Suprapubic skin (tissue), 4 donors: ENCODE data around the gene TBPL2. TPM values are rescaled to one million over a fixed set of nuclear protein-coding genes. Genes with fewer than 3 reads are reported as not detected.

ENCODE experiments used
- DNase-seq, 2 donors: peaks; one replicate each; pipeline ENCODE4 v3.0.0-alpha.2; 2019; ENCODE audit warnings: low spot score in 2 of 2
- H3K27ac ChIP-seq: fragments of 200-600 bp; sonication (generic); one replicate; pipeline ENCODE4 v1.5.1; 2019
- H3K27me3 ChIP-seq: fragments of 200-600 bp; sonication (generic); one replicate; pipeline ENCODE4 v1.5.1; 2019
- H3K36me3 ChIP-seq: fragments of 200-600 bp; sonication (generic); one replicate; pipeline ENCODE4 v1.5.1; 2019
- H3K4me1 ChIP-seq: fragments of 200-600 bp; sonication (generic); one replicate; pipeline ENCODE4 v1.5.1; 2019
- H3K4me3 ChIP-seq: fragments of 200-600 bp; sonication (generic); one replicate; pipeline ENCODE4 v1.5.1; 2019; ENCODE audit warnings: mild to moderate bottlenecking
- H3K9me3 ChIP-seq: fragments of 200-600 bp; sonication (generic); one replicate; pipeline ENCODE4 v1.5.1; 2019
- EP300 ChIP-seq: sonication (generic); formaldehyde crosslinking; IDR thresholded peaks from one replicate; pipeline ENCODE4 v1.6.1; 2017; ENCODE audit warnings: antibody characterized with exemption
- POLR2A ChIP-seq, 2 donors: fragments of 450-650 bp; IDR thresholded peaks; one replicate each; pipeline ENCODE4 v1.6.1; 2017; ENCODE audit warnings: antibody characterized with exemption in 2 of 2, mild to moderate bottlenecking in 2 of 2, moderate library complexity in 2 of 2
- POLR2AphosphoS5 ChIP-seq, 3 donors: sonication (generic); formaldehyde crosslinking; IDR thresholded peaks; one replicate each; pipeline ENCODE4 v1.6.1; 2017; ENCODE audit warnings: antibody characterized with exemption in 3 of 3
- WGBS: methylation state at CpG from one replicate; pipeline ENCODE4 v1.1.5; 2018; 5-methylcytosine and 5-hydroxymethylcytosine counted together
- total RNA-seq, 4 donors: library from RNA; depleted of rRNA; stranded (reverse); fragments of >200 nt; gene quantifications; one replicate each; pipeline ENCODE4 v1.1.0, GENCODE V29; 2016
- TF ChIP-seq, protein P1 (sequence below), 2 donors: fragments of 200-600 bp in 1 of 2; fragments of 450-650 bp in 1 of 2; sonication (generic) in 1 of 2; IDR thresholded peaks; one replicate each; pipeline ENCODE4 v1.5.1; 2016 to 2019; ENCODE audit warnings: antibody characterized with exemption in 2 of 2, mild to moderate bottlenecking in 1 of 2, moderate library complexity in 1 of 2

TBPL2 gene
- total RNA-seq, 4 donors from 2014 or later = not detected

DNA sequence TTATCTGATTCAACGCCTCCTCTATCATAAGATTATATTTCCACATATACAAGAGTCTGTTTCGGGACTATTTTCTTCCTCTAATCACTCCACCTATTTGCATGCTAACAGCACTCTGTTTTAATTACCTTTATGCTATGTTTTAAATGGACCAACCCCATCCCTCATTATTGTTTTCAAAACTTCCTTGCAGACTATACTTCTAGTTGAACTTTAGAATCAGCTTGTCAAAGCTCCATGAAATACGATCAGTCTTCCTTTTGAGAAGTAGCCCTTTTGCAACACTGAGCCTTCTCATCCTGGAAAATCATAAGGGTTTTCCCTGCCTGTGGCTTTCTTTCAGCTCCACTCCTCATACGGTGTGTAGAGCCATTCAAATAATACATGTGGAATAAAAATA is 65.6 kb downstream of the TBPL2 start:
- Histone ChIP-seq H3K27me3 (no peaks in the 10 kb centered on the region), H3K4me3 (no peak overlapping the region), H3K36me3 (peaks cover 58% of the 10 kb centered on the region), H3K4me1 (no peaks in the 10 kb centered on the region), H3K27ac (no peak overlapping the region), H3K9me3 (no peaks in the 10 kb centered on the region)
- 92% methylated on average over 4 of the region's 4 CpGs for WGBS
- TF ChIP-seq POLR2A (IDR thresholded peaks at IDR 0.05) = no peak
- no peak for TF ChIP-seq POLR2AphosphoS5 (IDR thresholded peaks at IDR 0.05)
- TF ChIP-seq, protein P1, sequence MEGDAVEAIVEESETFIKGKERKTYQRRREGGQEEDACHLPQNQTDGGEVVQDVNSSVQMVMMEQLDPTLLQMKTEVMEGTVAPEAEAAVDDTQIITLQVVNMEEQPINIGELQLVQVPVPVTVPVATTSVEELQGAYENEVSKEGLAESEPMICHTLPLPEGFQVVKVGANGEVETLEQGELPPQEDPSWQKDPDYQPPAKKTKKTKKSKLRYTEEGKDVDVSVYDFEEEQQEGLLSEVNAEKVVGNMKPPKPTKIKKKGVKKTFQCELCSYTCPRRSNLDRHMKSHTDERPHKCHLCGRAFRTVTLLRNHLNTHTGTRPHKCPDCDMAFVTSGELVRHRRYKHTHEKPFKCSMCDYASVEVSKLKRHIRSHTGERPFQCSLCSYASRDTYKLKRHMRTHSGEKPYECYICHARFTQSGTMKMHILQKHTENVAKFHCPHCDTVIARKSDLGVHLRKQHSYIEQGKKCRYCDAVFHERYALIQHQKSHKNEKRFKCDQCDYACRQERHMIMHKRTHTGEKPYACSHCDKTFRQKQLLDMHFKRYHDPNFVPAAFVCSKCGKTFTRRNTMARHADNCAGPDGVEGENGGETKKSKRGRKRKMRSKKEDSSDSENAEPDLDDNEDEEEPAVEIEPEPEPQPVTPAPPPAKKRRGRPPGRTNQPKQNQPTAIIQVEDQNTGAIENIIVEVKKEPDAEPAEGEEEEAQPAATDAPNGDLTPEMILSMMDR (IDR thresholded peaks at IDR 0.05) = no peak
- TF ChIP-seq EP300 = no peak
- DNase-seq = no peak

DNA sequence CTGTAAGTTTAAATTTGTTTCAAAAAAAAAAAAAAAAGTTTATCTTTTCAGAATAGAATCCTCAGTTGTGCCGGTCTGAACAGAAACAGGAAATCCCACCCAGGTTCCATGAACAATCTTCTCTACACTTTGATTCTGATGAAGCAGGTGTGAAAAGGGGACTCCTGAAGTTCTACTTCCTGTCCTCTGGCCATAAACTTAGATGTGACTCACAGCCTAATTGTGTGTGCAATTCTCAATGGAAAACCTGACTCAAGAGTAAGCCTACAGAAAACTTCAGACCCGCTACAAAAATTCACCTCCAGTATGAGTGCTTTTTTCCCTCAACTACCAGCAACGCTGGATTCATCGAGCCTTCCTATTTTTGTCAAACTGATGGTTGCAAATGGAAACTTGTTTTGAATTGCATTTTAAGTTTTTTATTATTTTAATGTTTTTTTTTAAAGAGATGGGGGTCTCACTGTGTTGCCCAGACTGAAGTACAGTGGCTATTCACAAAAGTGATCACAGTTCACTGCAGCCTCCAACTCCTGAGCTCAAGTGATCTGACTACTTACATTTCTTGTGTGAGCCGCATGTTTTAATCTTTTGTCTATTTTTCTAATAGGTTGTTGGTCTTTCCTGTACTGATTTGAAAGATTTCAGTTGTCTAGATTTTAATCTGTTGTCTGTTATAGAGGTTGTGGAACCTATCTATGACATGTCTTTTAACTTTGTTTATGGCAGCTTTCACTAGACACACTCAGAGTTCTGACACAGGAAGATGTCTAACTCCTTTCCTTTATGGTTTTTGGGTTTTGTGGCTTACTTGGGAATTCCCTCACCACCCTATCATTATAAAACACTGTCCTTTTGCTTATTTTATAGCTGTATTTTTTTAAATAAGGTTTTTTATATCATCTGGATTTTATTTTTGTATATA is 66.4 kb downstream of the TBPL2 start:
- Histone ChIP-seq H3K9me3 (no peaks in the 10 kb centered on the region), H3K36me3 (peaks cover 58% of the 10 kb centered on the region), H3K4me3 (no peak overlapping the region), H3K27ac (no peak overlapping the region), H3K4me1 (no peaks in the 10 kb centered on the region), H3K27me3 (no peaks in the 10 kb centered on the region)
- 80% methylated on average over 5 of the region's 5 CpGs for WGBS
- DNase-seq = no peak
- TF ChIP-seq EP300 (no peak), POLR2AphosphoS5 (IDR thresholded peaks at IDR 0.05) (no peak), POLR2A (IDR thresholded peaks at IDR 0.05) (no peak)
- TF ChIP-seq, protein P1 (IDR thresholded peaks at IDR 0.05) = no peak

DNA sequence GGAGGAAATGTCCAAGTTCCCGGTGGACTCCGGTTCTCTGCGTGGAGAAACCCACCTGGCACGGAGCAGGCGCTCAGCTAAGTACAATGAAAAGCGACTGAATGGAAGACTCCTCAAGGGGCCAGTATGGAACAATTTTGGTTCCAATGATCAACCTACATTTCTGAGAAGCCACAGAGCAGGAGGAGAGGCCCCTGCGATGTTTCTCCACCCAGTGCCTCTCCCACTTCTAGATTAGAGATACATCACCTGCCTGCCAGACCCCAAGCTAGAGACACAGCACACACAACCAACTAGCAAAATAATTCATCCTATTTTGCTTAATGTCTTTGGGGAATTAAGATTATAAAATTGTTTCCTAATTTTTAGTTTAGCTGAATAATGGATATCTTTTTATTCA is 67.6 kb downstream of the TBPL2 start:
- no peak for DNase-seq
- no peak for TF ChIP-seq EP300
- TF ChIP-seq POLR2AphosphoS5 (IDR thresholded peaks at IDR 0.05) = no peak
- no peak for TF ChIP-seq POLR2A (IDR thresholded peaks at IDR 0.05)
- TF ChIP-seq, protein P1 (IDR thresholded peaks at IDR 0.05) = no peak
- H3K4me3 ChIP-seq = no peak overlapping the region
- no peaks in the 10 kb centered on the region for H3K27me3 ChIP-seq
- H3K36me3 ChIP-seq = peaks cover 58% of the 10 kb centered on the region
- no peaks in the 10 kb centered on the region for H3K4me1 ChIP-seq
- WGBS = 91% methylated on average over 7 of the region's 7 CpGs
- no peaks in the 10 kb centered on the region for H3K9me3 ChIP-seq
- no peak overlapping the region for H3K27ac ChIP-seq

DNA sequence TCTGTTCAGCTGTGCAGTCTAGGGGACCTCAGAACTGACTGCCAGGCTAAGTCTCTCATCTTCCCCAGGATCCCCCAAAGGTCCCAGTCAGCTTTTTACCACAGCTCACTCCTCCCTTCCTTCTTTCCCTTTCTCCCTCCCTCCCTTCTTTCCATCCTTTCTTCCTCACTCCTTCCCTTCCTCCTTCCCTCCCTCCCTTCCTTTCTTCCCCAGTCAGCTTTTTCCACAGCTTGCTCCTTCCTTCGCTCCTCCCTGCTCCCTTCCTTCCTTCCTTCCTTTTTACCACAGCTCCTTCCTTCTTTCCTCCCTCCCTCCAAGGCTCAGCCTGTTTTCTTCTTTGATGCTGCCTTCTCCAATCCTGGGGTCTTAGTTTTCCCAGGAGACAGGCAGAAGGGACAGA is 68.0 kb downstream of the TBPL2 start:
- Histone ChIP-seq H3K36me3 (peaks cover 58% of the 10 kb centered on the region), H3K9me3 (no peaks in the 10 kb centered on the region), H3K27me3 (no peaks in the 10 kb centered on the region), H3K4me1 (no peaks in the 10 kb centered on the region), H3K4me3 (no peak overlapping the region), H3K27ac (no peak overlapping the region)
- no peak for DNase-seq
- 95% methylated on average over 1 of the region's 1 CpG for WGBS
- TF ChIP-seq POLR2AphosphoS5 (IDR thresholded peaks at IDR 0.05) (no peak), POLR2A (IDR thresholded peaks at IDR 0.05) (no peak), EP300 (no peak)
- TF ChIP-seq, protein P1 (IDR thresholded peaks at IDR 0.05) = no peak

DNA sequence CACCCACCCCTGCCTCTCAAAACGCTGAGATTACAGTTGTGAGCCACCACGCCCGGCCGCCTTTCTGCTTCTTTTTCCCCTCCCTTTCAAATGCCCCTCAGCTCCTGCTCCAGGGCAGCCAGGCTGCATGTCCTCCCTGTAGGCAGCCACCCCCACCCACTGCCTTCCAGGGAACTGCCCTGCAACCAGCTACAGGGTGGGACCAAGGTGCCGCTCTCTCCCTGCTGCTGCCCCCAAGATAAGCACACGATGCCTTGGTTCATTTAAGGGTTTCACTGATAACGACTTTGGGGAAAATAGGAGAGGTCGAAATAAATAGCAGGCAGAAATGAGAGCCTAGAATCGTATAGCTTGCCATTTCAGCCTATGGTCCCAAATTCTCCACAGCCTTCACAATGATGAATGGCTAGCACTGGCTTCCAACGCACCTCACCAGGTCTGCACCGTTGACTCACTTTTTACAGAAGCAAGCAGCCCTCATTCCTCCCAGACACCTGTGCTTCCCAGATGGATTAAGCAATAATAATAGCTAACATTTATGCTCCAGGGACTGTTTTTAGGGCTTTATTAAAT is 69.4 kb downstream of the TBPL2 start:
- Histone ChIP-seq H3K27ac (no peak overlapping the region), H3K9me3 (no peaks in the 10 kb centered on the region), H3K4me1 (no peaks in the 10 kb centered on the region), H3K4me3 (no peak overlapping the region), H3K36me3 (peaks cover 54% of the 10 kb centered on the region), H3K27me3 (no peaks in the 10 kb centered on the region)
- no peak for DNase-seq
- WGBS = 87% methylated on average over 11 of the region's 11 CpGs
- TF ChIP-seq, protein P1 (IDR thresholded peaks at IDR 0.05) = no peak
- TF ChIP-seq POLR2AphosphoS5 (IDR thresholded peaks at IDR 0.05) (no peak), POLR2A (IDR thresholded peaks at IDR 0.05) (no peak), EP300 (no peak)
